Measurements from ENCODE around the gene ADORA2A.

The ADORA2A gene

GRCh38 chr22:24437091-24437490 lies 9.7 kb downstream of the ADORA2A start:
- Histone ChIP-seq H3K4me3 (ENCODE audit: low read depth in 1 of 5, low read length in 5 of 5) (no peak overlapping the region), H3K9ac (ENCODE audit: low read length in 5 of 5) (no peak overlapping the region), H3K9me3 (ENCODE audit: control insufficient read depth in 5 of 5, low read length in 5 of 5) (no peaks in the 10 kb centered on the region), H3K36me3 (ENCODE audit: control insufficient read depth in 5 of 5, insufficient read depth in 5 of 5, low read length in 5 of 5) (peaks cover 0 to 3% (median 0%) of the 10 kb centered on the region in 5 donors), H3K27me3 (ENCODE audit: control insufficient read depth in 5 of 5, insufficient read depth in 4 of 5, low read length in 5 of 5) (peaks cover 0 to 5% (median 0%) of the 10 kb centered on the region in 5 donors), H3K27ac (ENCODE audit: low read depth, low read length) (no peak overlapping the region), H3K4me1 (ENCODE audit: control insufficient read depth in 5 of 5, insufficient read depth in 5 of 5, low read length in 5 of 5) (peaks cover 11 to 57% (median 37%) of the 10 kb centered on the region in 5 donors)

GRCh38 chr22:24437741-24438328 lies 10.4 kb downstream of the ADORA2A start:
- H3K9ac ChIP-seq (ENCODE audit: low read length in 5 of 5): no peak overlapping the region
- H3K27ac ChIP-seq (ENCODE audit: low read depth, low read length): no peak overlapping the region
- peaks cover 0 to 3% (median 0%) of the 10 kb centered on the region in 5 donors for H3K36me3 ChIP-seq (ENCODE audit: control insufficient read depth in 5 of 5, insufficient read depth in 5 of 5, low read length in 5 of 5)
- H3K9me3 ChIP-seq (ENCODE audit: control insufficient read depth in 5 of 5, low read length in 5 of 5): no peaks in the 10 kb centered on the region
- H3K4me1 ChIP-seq (ENCODE audit: control insufficient read depth in 5 of 5, insufficient read depth in 5 of 5, low read length in 5 of 5): peaks cover 10 to 50% (median 33%) of the 10 kb centered on the region in 5 donors
- H3K27me3 ChIP-seq (ENCODE audit: control insufficient read depth in 5 of 5, insufficient read depth in 4 of 5, low read length in 5 of 5): peaks cover 0 to 5% (median 0%) of the 10 kb centered on the region in 5 donors
- no peak overlapping the region for H3K4me3 ChIP-seq (ENCODE audit: low read depth in 1 of 5, low read length in 5 of 5)

GRCh38 chr22:24440270-24440717 lies 12.9 kb downstream of the ADORA2A start:
- H3K27me3 ChIP-seq (ENCODE audit: control insufficient read depth in 5 of 5, insufficient read depth in 4 of 5, low read length in 5 of 5): peaks cover 0 to 2% (median 0%) of the 10 kb centered on the region in 5 donors
- H3K4me1 ChIP-seq (ENCODE audit: control insufficient read depth in 5 of 5, insufficient read depth in 5 of 5, low read length in 5 of 5): peaks cover 0 to 25% (median 10%) of the 10 kb centered on the region in 5 donors
- H3K36me3 ChIP-seq (ENCODE audit: control insufficient read depth in 5 of 5, insufficient read depth in 5 of 5, low read length in 5 of 5): peaks cover 0 to 3% (median 0%) of the 10 kb centered on the region in 5 donors
- no peaks in the 10 kb centered on the region for H3K9me3 ChIP-seq (ENCODE audit: control insufficient read depth in 5 of 5, low read length in 5 of 5)
- H3K9ac ChIP-seq (ENCODE audit: low read length in 5 of 5): no peak overlapping the region
- H3K27ac ChIP-seq (ENCODE audit: low read depth, low read length): no peak overlapping the region
- H3K4me3 ChIP-seq (ENCODE audit: low read depth in 1 of 5, low read length in 5 of 5): no peak overlapping the region

DNA sequence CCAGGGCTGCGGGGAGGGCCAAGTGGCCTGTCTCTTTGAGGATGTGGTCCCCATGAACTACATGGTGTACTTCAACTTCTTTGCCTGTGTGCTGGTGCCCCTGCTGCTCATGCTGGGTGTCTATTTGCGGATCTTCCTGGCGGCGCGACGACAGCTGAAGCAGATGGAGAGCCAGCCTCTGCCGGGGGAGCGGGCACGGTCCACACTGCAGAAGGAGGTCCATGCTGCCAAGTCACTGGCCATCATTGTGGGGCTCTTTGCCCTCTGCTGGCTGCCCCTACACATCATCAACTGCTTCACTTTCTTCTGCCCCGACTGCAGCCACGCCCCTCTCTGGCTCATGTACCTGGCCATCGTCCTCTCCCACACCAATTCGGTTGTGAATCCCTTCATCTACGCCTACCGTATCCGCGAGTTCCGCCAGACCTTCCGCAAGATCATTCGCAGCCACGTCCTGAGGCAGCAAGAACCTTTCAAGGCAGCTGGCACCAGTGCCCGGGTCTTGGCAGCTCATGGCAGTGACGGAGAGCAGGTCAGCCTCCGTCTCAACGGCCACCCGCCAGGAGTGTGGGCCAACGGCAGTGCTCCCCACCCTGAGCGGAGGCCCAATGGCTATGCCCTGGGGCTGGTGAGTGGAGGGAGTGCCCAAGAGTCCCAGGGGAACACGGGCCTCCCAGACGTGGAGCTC lies 13.5 kb downstream of the ADORA2A start:
- no peak overlapping the region for H3K9ac ChIP-seq (ENCODE audit: low read length in 5 of 5)
- H3K27me3 ChIP-seq (ENCODE audit: control insufficient read depth in 5 of 5, insufficient read depth in 4 of 5, low read length in 5 of 5): peaks cover 0 to 5% (median 0%) of the 10 kb centered on the region in 5 donors
- H3K27ac ChIP-seq (ENCODE audit: low read depth, low read length): no peak overlapping the region
- no peaks in the 10 kb centered on the region for H3K9me3 ChIP-seq (ENCODE audit: control insufficient read depth in 5 of 5, low read length in 5 of 5)
- peaks cover 0 to 19% (median 6%) of the 10 kb centered on the region in 5 donors for H3K4me1 ChIP-seq (ENCODE audit: control insufficient read depth in 5 of 5, insufficient read depth in 5 of 5, low read length in 5 of 5)
- peaks cover 0 to 3% (median 0%) of the 10 kb centered on the region in 5 donors for H3K36me3 ChIP-seq (ENCODE audit: control insufficient read depth in 5 of 5, insufficient read depth in 5 of 5, low read length in 5 of 5)
- H3K4me3 ChIP-seq (ENCODE audit: low read depth in 1 of 5, low read length in 5 of 5): no peak overlapping the region

- Histone ChIP-seq H3K27me3 (ENCODE audit: control insufficient read depth in 5 of 5, insufficient read depth in 4 of 5, low read length in 5 of 5) (peaks cover 0 to 5% (median 0%) of the 10 kb centered on the region in 5 donors), H3K4me1 (ENCODE audit: control insufficient read depth in 5 of 5, insufficient read depth in 5 of 5, low read length in 5 of 5) (peaks cover 0 to 14% (median 3%) of the 10 kb centered on the region in 5 donors), H3K9me3 (ENCODE audit: control insufficient read depth in 5 of 5, low read length in 5 of 5) (no peaks in the 10 kb centered on the region), H3K4me3 (ENCODE audit: low read depth in 1 of 5, low read length in 5 of 5) (no peak overlapping the region), H3K27ac (ENCODE audit: low read depth, low read length) (no peak overlapping the region), H3K36me3 (ENCODE audit: control insufficient read depth in 5 of 5, insufficient read depth in 5 of 5, low read length in 5 of 5) (peaks cover 0 to 3% (median 0%) of the 10 kb centered on the region in 5 donors), H3K9ac (ENCODE audit: low read length in 5 of 5) (no peak overlapping the region)
Measured at GRCh38 chr22:24441406-24442351, 14.3 kb downstream of the ADORA2A start.

DNA sequence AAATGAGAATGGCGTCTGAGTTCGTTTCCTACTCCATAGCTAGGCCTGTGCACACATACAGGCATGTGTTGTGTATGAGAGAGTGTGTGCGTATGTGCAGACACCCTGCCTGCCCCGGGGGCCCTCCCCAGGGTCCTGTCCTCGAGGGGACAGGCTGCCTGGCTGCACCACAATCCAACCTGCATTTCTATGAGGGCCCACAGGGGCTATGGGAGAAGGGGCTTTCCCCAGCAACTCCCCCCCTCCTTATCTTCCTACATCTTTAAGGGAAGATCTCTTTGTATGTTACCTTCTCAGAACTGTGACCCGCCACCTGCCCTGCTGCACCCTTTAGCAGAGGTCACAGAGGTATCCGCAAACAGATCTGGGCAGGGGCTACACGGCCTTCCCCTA lies 14.9 kb downstream of the ADORA2A start:
- no peak overlapping the region for H3K27ac ChIP-seq (ENCODE audit: low read depth, low read length)
- peaks cover 0 to 5% (median 0%) of the 10 kb centered on the region in 5 donors for H3K27me3 ChIP-seq (ENCODE audit: control insufficient read depth in 5 of 5, insufficient read depth in 4 of 5, low read length in 5 of 5)
- no peak overlapping the region for H3K4me3 ChIP-seq (ENCODE audit: low read depth in 1 of 5, low read length in 5 of 5)
- no peak overlapping the region for H3K9ac ChIP-seq (ENCODE audit: low read length in 5 of 5)
- no peaks in the 10 kb centered on the region for H3K9me3 ChIP-seq (ENCODE audit: control insufficient read depth in 5 of 5, low read length in 5 of 5)
- peaks cover 0 to 12% (median 3%) of the 10 kb centered on the region in 5 donors for H3K4me1 ChIP-seq (ENCODE audit: control insufficient read depth in 5 of 5, insufficient read depth in 5 of 5, low read length in 5 of 5)
- H3K36me3 ChIP-seq (ENCODE audit: control insufficient read depth in 5 of 5, insufficient read depth in 5 of 5, low read length in 5 of 5): peaks cover 0 to 3% (median 0%) of the 10 kb centered on the region in 5 donors

DNA sequence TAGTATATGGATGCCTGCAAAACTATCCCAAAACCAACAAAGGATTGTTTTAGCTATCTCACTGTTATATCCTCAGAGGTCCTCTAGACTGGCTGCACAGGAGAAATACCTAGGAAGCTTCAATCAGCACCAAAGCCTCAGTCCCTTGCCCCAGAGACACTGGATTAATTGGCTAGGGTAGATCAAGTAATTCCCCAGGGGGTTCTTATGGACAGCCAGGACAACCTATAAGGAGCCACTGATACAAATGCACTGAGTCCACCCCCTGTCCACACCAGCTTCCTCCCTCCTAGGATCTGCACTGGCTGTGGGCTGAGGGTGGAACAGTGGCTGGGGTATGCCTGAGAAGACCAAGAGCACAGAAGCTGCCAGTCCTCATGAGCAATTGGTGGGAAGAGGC lies 16.3 kb downstream of the ADORA2A start:
- H3K4me3 ChIP-seq (ENCODE audit: low read depth in 1 of 5, low read length in 5 of 5): no peak overlapping the region
- no peak overlapping the region for H3K27ac ChIP-seq (ENCODE audit: low read depth, low read length)
- H3K4me1 ChIP-seq (ENCODE audit: control insufficient read depth in 5 of 5, insufficient read depth in 5 of 5, low read length in 5 of 5): peaks cover 0 to 12% (median 3%) of the 10 kb centered on the region in 5 donors
- H3K36me3 ChIP-seq (ENCODE audit: control insufficient read depth in 5 of 5, insufficient read depth in 5 of 5, low read length in 5 of 5): peaks cover 0 to 3% (median 0%) of the 10 kb centered on the region in 5 donors
- H3K27me3 ChIP-seq (ENCODE audit: control insufficient read depth in 5 of 5, insufficient read depth in 4 of 5, low read length in 5 of 5): peaks cover 0 to 5% (median 0%) of the 10 kb centered on the region in 5 donors
- no peak overlapping the region for H3K9ac ChIP-seq (ENCODE audit: low read length in 5 of 5)
- no peaks in the 10 kb centered on the region for H3K9me3 ChIP-seq (ENCODE audit: control insufficient read depth in 5 of 5, low read length in 5 of 5)

GRCh38 chr22:24444251-24444650 lies 16.9 kb downstream of the ADORA2A start:
- Histone ChIP-seq H3K4me1 (ENCODE audit: control insufficient read depth in 5 of 5, insufficient read depth in 5 of 5, low read length in 5 of 5) (peaks cover 0 to 12% (median 6%) of the 10 kb centered on the region in 5 donors), H3K9ac (ENCODE audit: low read length in 5 of 5) (no peak overlapping the region), H3K9me3 (ENCODE audit: control insufficient read depth in 5 of 5, low read length in 5 of 5) (no peaks in the 10 kb centered on the region), H3K36me3 (ENCODE audit: control insufficient read depth in 5 of 5, insufficient read depth in 5 of 5, low read length in 5 of 5) (peaks cover 0 to 3% (median 0%) of the 10 kb centered on the region in 5 donors), H3K27ac (ENCODE audit: low read depth, low read length) (no peak overlapping the region), H3K27me3 (ENCODE audit: control insufficient read depth in 5 of 5, insufficient read depth in 4 of 5, low read length in 5 of 5) (peaks cover 0 to 5% (median 0%) of the 10 kb centered on the region in 5 donors), H3K4me3 (ENCODE audit: low read depth in 1 of 5, low read length in 5 of 5) (no peak overlapping the region)

GRCh38 chr22:24444729-24445466 lies 17.5 kb downstream of the ADORA2A start:
- no peak overlapping the region for H3K9ac ChIP-seq (ENCODE audit: low read length in 5 of 5)

More at GRCh38 chr22:24444729-24445466, 17.5 kb downstream of the ADORA2A start:
- H3K36me3 ChIP-seq (ENCODE audit: control insufficient read depth in 5 of 5, insufficient read depth in 5 of 5, low read length in 5 of 5): peaks cover 0 to 3% (median 0%) of the 10 kb centered on the region in 5 donors
- no peak overlapping the region for H3K4me3 ChIP-seq (ENCODE audit: low read depth in 1 of 5, low read length in 5 of 5)
- peaks cover 0 to 5% (median 0%) of the 10 kb centered on the region in 5 donors for H3K27me3 ChIP-seq (ENCODE audit: control insufficient read depth in 5 of 5, insufficient read depth in 4 of 5, low read length in 5 of 5)
- H3K27ac ChIP-seq (ENCODE audit: low read depth, low read length): no peak overlapping the region
- H3K4me1 ChIP-seq (ENCODE audit: control insufficient read depth in 5 of 5, insufficient read depth in 5 of 5, low read length in 5 of 5): peaks cover 0 to 14% (median 6%) of the 10 kb centered on the region in 5 donors
- no peaks in the 10 kb centered on the region for H3K9me3 ChIP-seq (ENCODE audit: control insufficient read depth in 5 of 5, low read length in 5 of 5)

All from subcutaneous abdominal adipose tissue (tissue), 5 donors.